HEK293 (cell line): ENCODE data around the gene LRFN4.

Experiments used
- CTCF ChIA-PET: fragments of 350-600 bp; formaldehyde crosslinking; extraction: SDS; loops from one replicate; lab custom pipeline; 2021; ENCODE audit warnings: antibody characterized with exemption; lab: Yijun Ruan, JAX
- POLR2A ChIA-PET: fragments of 300-600 bp; formaldehyde crosslinking; extraction: SDS; loops from one replicate; lab custom pipeline; 2020; ENCODE audit warnings: antibody characterized with exemption, inconsistent platforms; lab: Yijun Ruan, JAX
- H3K27ac ChIP-seq: fragments of 200-500 bp; sonication (Bioruptor generic); 2 replicates; pipeline ENCODE4 v1.5.1; 2014; ENCODE audit warnings: low read depth, low read length, control low read depth, inconsistent platforms; ENCODE audit errors: extremely low read depth
- H3K36me3 ChIP-seq, 2 experiments: fragments of 200-500 bp in 1 of 2; sonication (Bioruptor generic) in 1 of 2; 1 replicate in 1 of 2; 2 replicates in 1 of 2; pipeline ENCODE4 v1.5.1; 2014 to 2017; ENCODE audit warnings: inconsistent platforms in 2 of 2, low read length in 2 of 2; ENCODE audit not compliant: control insufficient read depth in 2 of 2, insufficient read depth in 1 of 2
- H3K4me1 ChIP-seq: fragments of 200-500 bp; sonication (Bioruptor generic); 2 replicates; pipeline ENCODE4 v1.5.1; 2014; ENCODE audit warnings: mild to moderate bottlenecking, low read length, inconsistent platforms; ENCODE audit not compliant: control insufficient read depth, insufficient read depth
- H3K4me3 ChIP-seq: 2 replicates; pipeline ENCODE4 v1.5.1; 2011; ENCODE audit warnings: low read depth, mild to moderate bottlenecking, control low read depth, low read length, moderate library complexity
- H3K9me3 ChIP-seq: fragments of 200-500 bp; sonication (Bioruptor generic); 2 replicates; pipeline ENCODE4 v1.5.1; 2014; ENCODE audit warnings: low read depth, low read length, inconsistent platforms; ENCODE audit not compliant: control insufficient read depth, insufficient read depth
- ELK4 ChIP-seq: IDR thresholded peaks from 2 replicates; pipeline ENCODE4 v1.6.1; 2011; ENCODE audit warnings: mild to moderate bottlenecking, low read depth, low read length, borderline replicate concordance
- IKZF3 ChIP-seq: fragments of 450-650 bp; IDR thresholded peaks from 2 replicates; pipeline ENCODE4 v1.5.0; 2018; ENCODE audit warnings: missing biosample characterization, mild to moderate bottlenecking, missing genetic modification characterization, moderate library complexity
- KLF1 ChIP-seq: fragments of 450-650 bp; formaldehyde crosslinking; IDR thresholded peaks from 2 replicates; pipeline ENCODE4 v1.5.1; 2016; ENCODE audit warnings: missing biosample characterization, missing genetic modification characterization
- KLF10 ChIP-seq: fragments of 450-650 bp; IDR thresholded peaks from 2 replicates; pipeline ENCODE4 v1.5.1; 2018; ENCODE audit warnings: missing biosample characterization, mild to moderate bottlenecking, missing genetic modification characterization
- KLF16 ChIP-seq: fragments of 450-650 bp; formaldehyde crosslinking; IDR thresholded peaks from 2 replicates; pipeline ENCODE4 v1.5.1; 2017; ENCODE audit warnings: missing biosample characterization, missing genetic modification characterization
- PRDM6 ChIP-seq: fragments of 450-650 bp; formaldehyde crosslinking; IDR thresholded peaks from 2 replicates; pipeline ENCODE4 v1.5.1; 2017; ENCODE audit warnings: missing biosample characterization, missing genetic modification characterization
- SCRT1 ChIP-seq: fragments of 450-650 bp; formaldehyde crosslinking; IDR thresholded peaks from 2 replicates; pipeline ENCODE4 v1.5.1; 2016; ENCODE audit warnings: missing biosample characterization, missing genetic modification characterization, borderline replicate concordance
- ZBTB11 ChIP-seq: fragments of 450-650 bp; formaldehyde crosslinking; conservative IDR thresholded peaks from 2 replicates; pipeline ENCODE4 v1.5.1; 2016; ENCODE audit warnings: low read depth, missing biosample characterization, missing genetic modification characterization
- ZIC2 ChIP-seq: fragments of 450-650 bp; formaldehyde crosslinking; IDR thresholded peaks from 2 replicates; pipeline ENCODE4 v1.5.1; 2016; ENCODE audit warnings: missing biosample characterization, missing genetic modification characterization
- ZNF138 ChIP-seq: fragments of 450-650 bp; formaldehyde crosslinking; IDR thresholded peaks from 2 replicates; pipeline ENCODE4 v1.5.1; 2016; ENCODE audit warnings: missing biosample characterization, missing genetic modification characterization, borderline replicate concordance
- ZNF155 ChIP-seq: fragments of 450-650 bp; formaldehyde crosslinking; IDR thresholded peaks from 2 replicates; pipeline ENCODE4 v1.5.1; 2016; ENCODE audit warnings: missing biosample characterization, missing genetic modification characterization
- ZNF214 ChIP-seq: fragments of 450-650 bp; formaldehyde crosslinking; IDR thresholded peaks from 2 replicates; pipeline ENCODE4 v1.5.1; 2017; ENCODE audit warnings: missing biosample characterization, mild to moderate bottlenecking, missing genetic modification characterization, borderline replicate concordance
- ZNF274 ChIP-seq, 2 experiments: fragments of 200-500 bp in 1 of 2; fragments of 450-650 bp in 1 of 2; sonication (Bioruptor generic) in 1 of 2; formaldehyde crosslinking in 1 of 2; IDR thresholded peaks; 2 replicates each; pipeline versions ENCODE4 v1.5.1 to v1.6.1; 2014 to 2016; ENCODE audit warnings: borderline replicate concordance in 1 of 2, inconsistent platforms in 1 of 2, low read length in 1 of 2, missing biosample characterization in 1 of 2, missing genetic modification characterization in 1 of 2
- ZNF510 ChIP-seq: fragments of 450-650 bp; formaldehyde crosslinking; IDR thresholded peaks from 2 replicates; pipeline ENCODE4 v1.5.1; 2018; ENCODE audit warnings: mild to moderate bottlenecking, missing genetic modification characterization, missing biosample characterization; ENCODE audit not compliant: insufficient replicate concordance
- ZNF514 ChIP-seq: fragments of 450-650 bp; formaldehyde crosslinking; IDR thresholded peaks from 2 replicates; pipeline ENCODE4 v1.5.1; 2016; ENCODE audit warnings: missing biosample characterization, missing genetic modification characterization
- ZNF530 ChIP-seq: fragments of 450-650 bp; formaldehyde crosslinking; IDR thresholded peaks from 2 replicates; pipeline ENCODE4 v1.5.1; 2016; ENCODE audit warnings: low read depth, missing biosample characterization, missing genetic modification characterization
- ZNF837 ChIP-seq: fragments of 450-650 bp; formaldehyde crosslinking; IDR thresholded peaks from 2 replicates; pipeline ENCODE4 v1.5.1; 2016; ENCODE audit warnings: missing biosample characterization, missing genetic modification characterization
- TF ChIP-seq, protein P1 (sequence below): fragments of 450-650 bp; formaldehyde crosslinking; IDR thresholded peaks from 2 replicates; pipeline ENCODE4 v1.5.1; 2016; ENCODE audit warnings: missing biosample characterization, missing genetic modification characterization
- TF ChIP-seq, protein P2 (sequence below): fragments of 450-650 bp; formaldehyde crosslinking; IDR thresholded peaks from 2 replicates; pipeline ENCODE4 v1.5.1; 2016; ENCODE audit warnings: missing biosample characterization, missing genetic modification characterization
- TF ChIP-seq, protein P3 (sequence below): fragments of 450-650 bp; formaldehyde crosslinking; IDR thresholded peaks from 2 replicates; pipeline ENCODE4 v1.5.1; 2016; ENCODE audit warnings: missing biosample characterization, missing genetic modification characterization

The LRFN4 gene

GRCh38 chr11:66894141-66894540 is 37.3 kb downstream of the LRFN4 start:
- H3K9me3 ChIP-seq = no peaks in the 10 kb centered on the region
- POLR2A ChIA-PET = interaction anchor here (0.5 kb wide), 1 partner anchor 10 kb away, joined by 4 read pairs; no protein-coding TSS in a partner anchor
- CTCF ChIA-PET = interaction anchor here (3.9 kb wide), 1 partner anchor 10 kb away, joined by 24 read pairs; no protein-coding TSS in a partner anchor

GRCh38 chr11:66901964-66902390 is 45.1 kb downstream of the LRFN4 start:
- Histone ChIP-seq H3K4me3 (no peak overlapping the region), H3K9me3 (no peaks in the 10 kb centered on the region), H3K4me1 (no peaks in the 10 kb centered on the region; the same call in 1 of the 2 replicates), H3K27ac (no peak overlapping the region), H3K36me3 (no peaks in the 10 kb centered on the region)
- ChIA-PET POLR2A (no interaction called here), CTCF (interaction anchor here (0.5 to 1.6 kb wide), 2 partner anchors 120 to 395 kb away, joined by 3 to 5 read pairs; no protein-coding TSS in a partner anchor)
- TF ChIP-seq PRDM6 (tag by site-specific recombination) (no peak), ZNF274 (IDR thresholded peaks at IDR 0.05; ENCODE audit: low read length) (no peak), ZNF274 (tag by site-specific recombination; IDR thresholded peaks at IDR 0.05; ENCODE audit: borderline replicate concordance) (no peak), ZNF530 (tag by site-specific recombination) (no peak), ZNF155 (tag by site-specific recombination) (no peak), KLF10 (tag by site-specific recombination) (no peak), KLF1 (tag by site-specific recombination) (no peak), ZNF214 (no peak), ZNF514 (tag by site-specific recombination) (no peak), ZNF138 (tag by site-specific recombination) (no peak), ZNF510 (no peak), KLF16 (tag by site-specific recombination) (no peak)
- TF ChIP-seq, protein P1, sequence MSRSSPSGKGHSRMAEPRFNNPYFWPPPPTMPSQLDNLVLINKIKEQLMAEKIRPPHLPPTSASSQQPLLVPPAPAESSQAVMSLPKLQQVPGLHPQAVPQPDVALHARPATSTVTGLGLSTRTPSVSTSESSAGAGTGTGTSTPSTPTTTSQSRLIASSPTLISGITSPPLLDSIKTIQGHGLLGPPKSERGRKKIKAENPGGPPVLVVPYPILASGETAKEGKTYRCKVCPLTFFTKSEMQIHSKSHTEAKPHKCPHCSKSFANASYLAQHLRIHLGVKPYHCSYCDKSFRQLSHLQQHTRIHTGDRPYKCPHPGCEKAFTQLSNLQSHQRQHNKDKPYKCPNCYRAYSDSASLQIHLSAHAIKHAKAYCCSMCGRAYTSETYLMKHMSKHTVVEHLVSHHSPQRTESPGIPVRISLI (tag by site-specific recombination) = no peak
- TF ChIP-seq, protein P2, sequence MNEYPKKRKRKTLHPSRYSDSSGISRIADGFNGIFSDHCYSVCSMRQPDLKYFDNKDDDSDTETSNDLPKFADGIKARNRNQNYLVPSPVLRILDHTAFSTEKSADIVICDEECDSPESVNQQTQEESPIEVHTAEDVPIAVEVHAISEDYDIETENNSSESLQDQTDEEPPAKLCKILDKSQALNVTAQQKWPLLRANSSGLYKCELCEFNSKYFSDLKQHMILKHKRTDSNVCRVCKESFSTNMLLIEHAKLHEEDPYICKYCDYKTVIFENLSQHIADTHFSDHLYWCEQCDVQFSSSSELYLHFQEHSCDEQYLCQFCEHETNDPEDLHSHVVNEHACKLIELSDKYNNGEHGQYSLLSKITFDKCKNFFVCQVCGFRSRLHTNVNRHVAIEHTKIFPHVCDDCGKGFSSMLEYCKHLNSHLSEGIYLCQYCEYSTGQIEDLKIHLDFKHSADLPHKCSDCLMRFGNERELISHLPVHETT = no peak

More at GRCh38 chr11:66894141-66894540, 37.3 kb downstream of the LRFN4 start:
- Histone ChIP-seq H3K36me3 (no peaks in the 10 kb centered on the region), H3K4me3 (no peak overlapping the region), H3K27ac (no peak overlapping the region), H3K4me1 (no peaks in the 10 kb centered on the region)
- TF ChIP-seq IKZF3 (tag by site-specific recombination) (no peak), ZIC2 (no peak), ZBTB11 (tag by site-specific recombination) (no peak), ELK4 (no peak), ZNF837 (tag by site-specific recombination) (no peak), SCRT1 (tag by site-specific recombination) (no peak)
- TF ChIP-seq, protein P3, sequence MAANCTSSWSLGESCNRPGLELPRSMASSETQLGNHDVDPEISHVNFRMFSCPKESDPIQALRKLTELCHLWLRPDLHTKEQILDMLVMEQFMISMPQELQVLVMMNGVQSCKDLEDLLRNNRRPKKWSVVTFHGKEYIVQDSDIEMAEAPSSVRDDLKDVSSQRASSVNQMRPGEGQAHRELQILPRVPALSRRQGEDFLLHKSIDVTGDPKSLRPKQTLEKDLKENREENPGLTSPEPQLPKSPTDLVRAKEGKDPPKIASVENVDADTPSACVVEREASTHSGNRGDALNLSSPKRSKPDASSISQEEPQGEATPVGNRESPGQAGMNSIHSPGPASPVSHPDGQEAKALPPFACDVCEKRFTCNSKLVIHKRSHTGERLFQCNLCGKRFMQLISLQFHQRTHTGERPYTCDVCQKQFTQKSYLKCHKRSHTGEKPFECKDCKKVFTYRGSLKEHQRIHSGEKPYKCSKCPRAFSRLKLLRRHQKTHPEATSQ (tag by site-specific recombination) = no peak
